ENCODE results near the gene COQ7. TPM values are rescaled to one million over a fixed set of nuclear protein-coding genes. Genes with fewer than 3 reads are reported as not detected.

Gene COQ7
- total RNA-seq, 1 experiment from 2014 or later = 39.6 TPM

DNA sequence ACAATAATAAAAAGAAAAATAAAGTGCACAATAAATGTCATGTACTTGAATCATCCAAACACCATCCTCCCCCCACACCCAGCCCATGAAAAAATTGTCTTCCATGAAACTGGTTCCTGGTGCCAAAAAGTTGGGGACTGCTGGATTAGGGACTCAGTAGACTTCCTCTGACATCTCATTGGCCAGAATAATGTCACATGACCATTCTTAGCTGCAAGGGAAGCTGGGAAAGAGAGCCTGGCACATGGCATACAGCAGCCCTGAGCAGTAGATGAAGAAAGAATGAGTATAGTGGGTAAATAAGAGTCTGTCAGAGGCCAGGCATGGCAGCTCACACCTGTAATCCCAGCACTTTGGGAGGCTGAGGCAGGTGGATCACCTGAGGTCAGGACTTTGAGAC is 58.9 kb downstream of the COQ7 start:
- no peak overlapping the region for H3K27ac ChIP-seq (ENCODE audit: low read length)
- H3K4me3 ChIP-seq (ENCODE audit: low read depth in 2 of 2, low read length in 2 of 2) = no peak overlapping the region
- H3K36me3 ChIP-seq (ENCODE audit: control insufficient read depth, insufficient read depth, low read length) = no peaks in the 10 kb centered on the region
- in situ Hi-C loops (cut with HindIII; ENCODE audit: low pct_unique_long_range_greater_than_20kb, low sequenced_read_pairs) (no loop called here), intact Hi-C loops (cut with micrococcal nuclease; ENCODE audit: unreplicated experiment) (no loop called here)
- CTCF ChIA-PET = no interaction called here
- POLR2A ChIA-PET = no interaction called here
- no peaks in the 10 kb centered on the region for H3K9me3 ChIP-seq (ENCODE audit: control insufficient read depth, insufficient read depth, low read depth, low read length)
- no TSS peak for BruUV-seq (replicated peaks)
- H3K27me3 ChIP-seq (ENCODE audit: control insufficient read depth, insufficient read depth, low read length) = no peaks in the 10 kb centered on the region
- TF ChIP-seq, protein P1, sequence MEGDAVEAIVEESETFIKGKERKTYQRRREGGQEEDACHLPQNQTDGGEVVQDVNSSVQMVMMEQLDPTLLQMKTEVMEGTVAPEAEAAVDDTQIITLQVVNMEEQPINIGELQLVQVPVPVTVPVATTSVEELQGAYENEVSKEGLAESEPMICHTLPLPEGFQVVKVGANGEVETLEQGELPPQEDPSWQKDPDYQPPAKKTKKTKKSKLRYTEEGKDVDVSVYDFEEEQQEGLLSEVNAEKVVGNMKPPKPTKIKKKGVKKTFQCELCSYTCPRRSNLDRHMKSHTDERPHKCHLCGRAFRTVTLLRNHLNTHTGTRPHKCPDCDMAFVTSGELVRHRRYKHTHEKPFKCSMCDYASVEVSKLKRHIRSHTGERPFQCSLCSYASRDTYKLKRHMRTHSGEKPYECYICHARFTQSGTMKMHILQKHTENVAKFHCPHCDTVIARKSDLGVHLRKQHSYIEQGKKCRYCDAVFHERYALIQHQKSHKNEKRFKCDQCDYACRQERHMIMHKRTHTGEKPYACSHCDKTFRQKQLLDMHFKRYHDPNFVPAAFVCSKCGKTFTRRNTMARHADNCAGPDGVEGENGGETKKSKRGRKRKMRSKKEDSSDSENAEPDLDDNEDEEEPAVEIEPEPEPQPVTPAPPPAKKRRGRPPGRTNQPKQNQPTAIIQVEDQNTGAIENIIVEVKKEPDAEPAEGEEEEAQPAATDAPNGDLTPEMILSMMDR (IDR thresholded peaks at IDR 0.05) = no peak
- no peak for TF ChIP-seq SIN3A (IDR thresholded peaks at IDR 0.05; ENCODE audit: borderline replicate concordance, insufficient read depth, low read depth, low read length)
- TF ChIP-seq TCF7L2 (IDR thresholded peaks at IDR 0.05; ENCODE audit: low read depth, low read length) = no peak
- no peak for ATAC-seq
- no peak for DNase-seq (ENCODE audit: low read depth, low spot score)
- peaks cover 28% of the 10 kb centered on the region for H3K4me1 ChIP-seq (ENCODE audit: control insufficient read depth, insufficient read depth, low read length)

DNA sequence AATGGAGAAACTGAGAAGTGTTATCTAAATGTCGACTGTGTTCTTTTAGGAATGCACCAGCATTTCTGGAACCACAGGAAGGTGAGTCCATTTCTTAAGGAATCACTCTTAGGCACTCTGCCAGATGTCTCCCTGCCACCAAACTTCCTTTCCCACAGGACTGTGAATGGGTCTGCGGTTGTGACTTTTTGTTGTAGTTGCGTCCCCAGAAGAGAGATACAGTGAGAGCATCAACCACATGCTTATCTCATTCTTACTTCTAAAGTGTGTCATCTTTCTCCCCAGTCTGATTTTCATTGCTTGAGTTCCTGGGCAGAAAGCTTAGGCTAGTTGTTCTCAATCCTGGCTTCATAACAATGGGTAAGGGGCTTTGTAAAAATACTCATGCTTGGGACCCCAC is 59.8 kb downstream of the COQ7 start:
- TF ChIP-seq SIN3A (IDR thresholded peaks at IDR 0.05; ENCODE audit: borderline replicate concordance, insufficient read depth, low read depth, low read length) = no peak
- TF ChIP-seq, protein P2, sequence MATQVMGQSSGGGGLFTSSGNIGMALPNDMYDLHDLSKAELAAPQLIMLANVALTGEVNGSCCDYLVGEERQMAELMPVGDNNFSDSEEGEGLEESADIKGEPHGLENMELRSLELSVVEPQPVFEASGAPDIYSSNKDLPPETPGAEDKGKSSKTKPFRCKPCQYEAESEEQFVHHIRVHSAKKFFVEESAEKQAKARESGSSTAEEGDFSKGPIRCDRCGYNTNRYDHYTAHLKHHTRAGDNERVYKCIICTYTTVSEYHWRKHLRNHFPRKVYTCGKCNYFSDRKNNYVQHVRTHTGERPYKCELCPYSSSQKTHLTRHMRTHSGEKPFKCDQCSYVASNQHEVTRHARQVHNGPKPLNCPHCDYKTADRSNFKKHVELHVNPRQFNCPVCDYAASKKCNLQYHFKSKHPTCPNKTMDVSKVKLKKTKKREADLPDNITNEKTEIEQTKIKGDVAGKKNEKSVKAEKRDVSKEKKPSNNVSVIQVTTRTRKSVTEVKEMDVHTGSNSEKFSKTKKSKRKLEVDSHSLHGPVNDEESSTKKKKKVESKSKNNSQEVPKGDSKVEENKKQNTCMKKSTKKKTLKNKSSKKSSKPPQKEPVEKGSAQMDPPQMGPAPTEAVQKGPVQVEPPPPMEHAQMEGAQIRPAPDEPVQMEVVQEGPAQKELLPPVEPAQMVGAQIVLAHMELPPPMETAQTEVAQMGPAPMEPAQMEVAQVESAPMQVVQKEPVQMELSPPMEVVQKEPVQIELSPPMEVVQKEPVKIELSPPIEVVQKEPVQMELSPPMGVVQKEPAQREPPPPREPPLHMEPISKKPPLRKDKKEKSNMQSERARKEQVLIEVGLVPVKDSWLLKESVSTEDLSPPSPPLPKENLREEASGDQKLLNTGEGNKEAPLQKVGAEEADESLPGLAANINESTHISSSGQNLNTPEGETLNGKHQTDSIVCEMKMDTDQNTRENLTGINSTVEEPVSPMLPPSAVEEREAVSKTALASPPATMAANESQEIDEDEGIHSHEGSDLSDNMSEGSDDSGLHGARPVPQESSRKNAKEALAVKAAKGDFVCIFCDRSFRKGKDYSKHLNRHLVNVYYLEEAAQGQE (IDR thresholded peaks at IDR 0.05; ENCODE audit: insufficient read depth in 1 of 2, low read depth in 2 of 2, low read length in 1 of 2) = no peak
- no peak for TF ChIP-seq TCF7L2 (IDR thresholded peaks at IDR 0.05; ENCODE audit: low read depth, low read length)
- no peak for TF ChIP-seq POLR2AphosphoS5 (IDR thresholded peaks at IDR 0.05; ENCODE audit: low read depth, low read length)
- TF ChIP-seq, protein P1 (IDR thresholded peaks at IDR 0.05) = no peak
- POLR2A ChIA-PET = no interaction called here
- intact Hi-C loops (cut with micrococcal nuclease; ENCODE audit: unreplicated experiment) = no loop called here
- H3K4me3 ChIP-seq (ENCODE audit: low read depth in 2 of 2, low read length in 2 of 2) = no peak overlapping the region
- H3K27me3 ChIP-seq (ENCODE audit: control insufficient read depth, insufficient read depth, low read length) = no peaks in the 10 kb centered on the region
- in situ Hi-C loops (cut with HindIII; ENCODE audit: low pct_unique_long_range_greater_than_20kb, low sequenced_read_pairs) = no loop called here
- DNase-seq (ENCODE audit: low read depth, low spot score) = no peak
- no peaks in the 10 kb centered on the region for H3K36me3 ChIP-seq (ENCODE audit: control insufficient read depth, insufficient read depth, low read length)
- CTCF ChIA-PET = no interaction called here
- H3K9me3 ChIP-seq (ENCODE audit: control insufficient read depth, insufficient read depth, low read depth, low read length) = no peaks in the 10 kb centered on the region
- no peak for ATAC-seq
- no TSS peak for BruUV-seq (replicated peaks)
- H3K4me1 ChIP-seq (ENCODE audit: control insufficient read depth, insufficient read depth, low read length) = peaks cover 35% of the 10 kb centered on the region
- no peak overlapping the region for H3K27ac ChIP-seq (ENCODE audit: low read length)
